CD4-positive, alpha-beta memory T cell (primary cell): ENCODE data around the gene ZC3HAV1. TPM values are rescaled to one million over a fixed set of nuclear protein-coding genes. Genes with fewer than 3 reads are reported as not detected.

Experiments
- CTCF ChIA-PET: fragments of 350-600 bp; sonication (Branson Sonifier 250); formaldehyde crosslinking; loops from one replicate; lab custom pipeline; 2021; ENCODE audit warnings: inconsistent platforms; ENCODE audit not compliant: partially characterized antibody; lab: Charles Lee
- POLR2A ChIA-PET: fragments of 350-600 bp; sonication (Branson Sonifier 250); formaldehyde crosslinking; loops from one replicate; lab custom pipeline; 2021; ENCODE audit not compliant: partially characterized antibody; lab: Charles Lee
- DNase-seq, 5 donors: peaks; one replicate each; pipeline versions ENCODE4 v3.0.0 to v3.0.0-alpha.2; 2020 to 2022; ENCODE audit warnings: mixed read lengths in 1 of 5
- H3K27ac ChIP-seq: one replicate; pipeline ENCODE4 v1.7.0; 2013; ENCODE audit warnings: low read depth, low read length
- H3K27me3 ChIP-seq: 2 replicates; pipeline ENCODE4 v1.7.0; 2013; ENCODE audit warnings: mild to moderate bottlenecking, low read length, moderate library complexity; ENCODE audit not compliant: insufficient read depth
- H3K36me3 ChIP-seq: 2 replicates; pipeline ENCODE4 v1.7.0; 2013; ENCODE audit warnings: mild to moderate bottlenecking, low read length, moderate library complexity; ENCODE audit not compliant: insufficient read depth
- H3K4me1 ChIP-seq: 2 replicates; pipeline ENCODE4 v1.7.0; 2013; ENCODE audit warnings: mild to moderate bottlenecking, low read length, moderate library complexity; ENCODE audit not compliant: insufficient read depth
- H3K4me3 ChIP-seq, 2 donors: one replicate each; pipeline ENCODE4 v1.7.0; 2013; ENCODE audit warnings: low read length in 2 of 2, mild to moderate bottlenecking in 1 of 2
- H3K9me3 ChIP-seq, 2 donors: one replicate each; pipeline ENCODE4 v1.7.0; 2013; ENCODE audit warnings: low read length in 2 of 2, control low read depth in 1 of 2; ENCODE audit not compliant: control insufficient read depth in 1 of 2
- H3K27ac Mint-ChIP-seq, 7 donors: one replicate each; pipeline ENCODE4 v1.8.0; 2020 to 2021; ENCODE audit warnings: mixed read lengths in 7 of 7, mild to moderate bottlenecking in 6 of 7, inconsistent platforms in 3 of 7, moderate library complexity in 3 of 7
- H3K27me3 Mint-ChIP-seq, 2 donors: one replicate each; pipeline ENCODE4 v1.8.0; 2020 to 2021; ENCODE audit warnings: mixed read lengths in 2 of 2
- H3K36me3 Mint-ChIP-seq, 2 donors: one replicate each; pipeline ENCODE4 v1.8.0; 2020 to 2021; ENCODE audit warnings: mixed read lengths in 2 of 2, inconsistent platforms in 1 of 2, mild to moderate bottlenecking in 1 of 2
- H3K4me1 Mint-ChIP-seq, 4 donors: one replicate each; pipeline ENCODE4 v1.8.0; 2020 to 2021; ENCODE audit warnings: mixed read lengths in 4 of 4, mild to moderate bottlenecking in 1 of 4
- H3K4me3 Mint-ChIP-seq, 8 donors: one replicate each; pipeline ENCODE4 v1.8.0; 2020 to 2021; ENCODE audit warnings: mixed read lengths in 8 of 8, mild to moderate bottlenecking in 7 of 8, moderate library complexity in 6 of 8, inconsistent platforms in 3 of 8
- H3K9me3 Mint-ChIP-seq, 8 donors: one replicate each; pipeline ENCODE4 v1.8.0; 2020 to 2021; ENCODE audit warnings: mixed read lengths in 8 of 8, mild to moderate bottlenecking in 5 of 8, inconsistent platforms in 3 of 8, moderate library complexity in 1 of 8
- intact Hi-C: fragments of 100-400 bp; cut with micrococcal nuclease; formaldehyde crosslinking; loops from one replicate; pipeline ENCODE4 v1.15.1; 2023
- polyA plus RNA-seq, 2 donors: library from polyadenylated mRNA; unstranded; fragments of 300-500 nt; fragmentation: Illumina TruSeq; gene quantifications; one replicate each; pipeline ENCODE4 v1.2.3, GENCODE V29; 2021
- total RNA-seq, 2 experiments: library from RNA; stranded (reverse); gene quantifications; one replicate each; pipeline ENCODE4 v1.2.3, GENCODE V29; 2021

ZC3HAV1 gene
- total and polyA plus RNA-seq, 4 experiments from 2014 or later: 150 to 169 (median 157) TPM

DNA sequence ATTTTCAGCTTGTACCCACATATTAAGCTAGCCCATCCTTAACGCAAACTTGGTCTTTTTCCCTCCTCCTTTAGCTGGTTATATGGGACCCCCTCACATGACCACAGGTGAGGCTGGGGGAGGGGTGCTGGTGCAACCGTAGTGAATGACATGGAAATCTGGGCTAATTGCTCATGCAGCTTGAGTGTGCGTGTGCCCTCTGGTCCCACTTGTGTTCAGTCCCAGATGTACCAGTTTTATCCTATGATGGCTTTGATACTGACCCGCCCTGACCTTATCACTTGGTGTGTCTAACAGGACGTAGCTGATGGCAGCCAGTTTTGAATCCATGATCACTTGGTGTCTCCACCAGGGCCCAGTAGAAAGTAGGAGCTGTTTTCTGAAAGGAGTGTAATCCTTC is 5.1 kb upstream of the ZC3HAV1 start:
- DNase-seq: no peak
- Histone ChIP-seq H3K4me3 (no peak overlapping the region), H3K4me1 (peaks cover 54% of the 10 kb centered on the region), H3K27ac (no peak overlapping the region), H3K27me3 (no peaks in the 10 kb centered on the region), H3K9me3 (no peaks in the 10 kb centered on the region), H3K36me3 (no peaks in the 10 kb centered on the region)
- Mint-ChIP-seq H3K27ac (peak overlapping the region in 2 of 7 donors; percentile 62 to 88), H3K4me1 (peaks cover 48 to 89% (median 62%) of the 10 kb centered on the region in 4 donors), H3K27me3 (peaks cover 0 to 3% of the 10 kb centered on the region in 2 donors), H3K9me3 (no peaks in the 10 kb centered on the region), H3K36me3 (peaks cover 0 to 6% of the 10 kb centered on the region in 2 donors), H3K4me3 (no peak overlapping the region)
- intact Hi-C loops: loop anchor here (10.0 kb wide), 1 partner anchor 360 kb away; no protein-coding TSS in a partner anchor
- ChIA-PET POLR2A (interaction anchor here (0.7 to 4.7 kb wide), 5 partner anchors 10 to 276 kb away, joined by 3 to 46 read pairs (median 5); no protein-coding TSS in a partner anchor), CTCF (interaction anchor here (1.0 to 3.5 kb wide), 9 partner anchors 8 to 129 kb away, joined by 3 to 17 read pairs (median 4); no protein-coding TSS in a partner anchor)

DNA sequence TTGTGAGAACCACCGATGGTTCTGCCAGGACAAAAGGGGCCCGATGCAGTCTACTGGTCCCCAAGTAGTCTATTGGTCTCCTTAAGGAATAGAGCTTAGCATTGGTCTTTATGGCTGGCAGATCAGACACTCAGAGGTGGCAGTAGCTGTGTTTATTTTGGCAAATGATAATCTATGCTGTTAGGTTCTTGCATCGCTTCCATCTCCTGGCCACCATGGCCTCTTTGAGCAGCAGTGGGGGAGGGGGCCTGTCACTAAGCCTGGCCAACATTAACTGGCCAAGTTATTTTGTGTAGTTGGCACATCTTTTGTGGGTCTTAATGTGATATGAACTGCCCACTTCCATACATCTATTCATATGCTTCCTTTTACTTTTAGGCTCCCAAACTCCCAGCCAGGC is 4.5 kb upstream of the ZC3HAV1 start:
- Mint-ChIP-seq H3K36me3 (peaks cover 0 to 12% of the 10 kb centered on the region in 2 donors), H3K9me3 (peaks cover 0 to 5% (median 0%) of the 10 kb centered on the region in 8 donors), H3K27ac (peak overlapping the region in 5 of 7 donors; percentile 42 to 99 (median 62)), H3K27me3 (peaks cover 0 to 3% of the 10 kb centered on the region in 2 donors), H3K4me1 (peaks cover 44 to 86% (median 57%) of the 10 kb centered on the region in 4 donors), H3K4me3 (no peak overlapping the region)
- POLR2A ChIA-PET: interaction anchor here (0.7 to 4.7 kb wide), 5 partner anchors 10 to 277 kb away, joined by 3 to 46 read pairs (median 5); no protein-coding TSS in a partner anchor
- no peak overlapping the region for H3K27ac ChIP-seq
- intact Hi-C loops: loop anchor here (10.0 kb wide), 1 partner anchor 359 kb away; no protein-coding TSS in a partner anchor
- H3K9me3 ChIP-seq: no peaks in the 10 kb centered on the region
- CTCF ChIA-PET: interaction anchor here (1.0 to 3.5 kb wide), 8 partner anchors 8 to 128 kb away, joined by 3 to 17 read pairs (median 4); no protein-coding TSS in a partner anchor
- no peak overlapping the region for H3K4me3 ChIP-seq
- DNase-seq: no peak
- no peaks in the 10 kb centered on the region for H3K36me3 ChIP-seq
- peaks cover 48% of the 10 kb centered on the region for H3K4me1 ChIP-seq
- no peaks in the 10 kb centered on the region for H3K27me3 ChIP-seq

DNA sequence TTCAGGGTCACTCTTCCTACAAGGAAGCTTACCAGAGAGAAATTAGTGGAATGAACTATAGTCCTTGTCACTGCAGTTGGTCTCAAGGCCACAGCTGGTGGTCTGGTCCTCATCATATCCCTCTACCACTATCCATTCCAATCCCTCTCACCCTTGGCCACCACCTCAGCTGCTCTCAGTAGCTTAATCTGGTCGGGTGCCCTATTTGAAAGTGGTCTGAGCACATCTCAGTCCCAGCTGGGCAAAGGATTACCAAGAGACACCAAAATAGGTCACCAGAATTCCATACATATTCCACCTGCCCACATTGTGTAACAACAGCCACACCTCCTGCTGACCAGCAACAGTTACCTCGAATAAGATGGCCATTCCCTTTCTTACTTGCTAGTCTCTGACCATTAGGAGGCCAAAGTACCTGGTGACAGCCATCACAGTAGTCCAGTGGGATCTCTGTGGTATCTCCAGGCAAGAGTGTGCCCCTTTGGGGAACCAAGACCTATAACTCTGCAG is 3.3 kb upstream of the ZC3HAV1 start:
- no peak for DNase-seq
- POLR2A ChIA-PET: interaction anchor here (1.0 to 4.7 kb wide), 8 partner anchors 8 to 96 kb away, joined by 3 to 46 read pairs (median 3); partner anchors contain the start of gene ZC3HAV1L

DNA sequence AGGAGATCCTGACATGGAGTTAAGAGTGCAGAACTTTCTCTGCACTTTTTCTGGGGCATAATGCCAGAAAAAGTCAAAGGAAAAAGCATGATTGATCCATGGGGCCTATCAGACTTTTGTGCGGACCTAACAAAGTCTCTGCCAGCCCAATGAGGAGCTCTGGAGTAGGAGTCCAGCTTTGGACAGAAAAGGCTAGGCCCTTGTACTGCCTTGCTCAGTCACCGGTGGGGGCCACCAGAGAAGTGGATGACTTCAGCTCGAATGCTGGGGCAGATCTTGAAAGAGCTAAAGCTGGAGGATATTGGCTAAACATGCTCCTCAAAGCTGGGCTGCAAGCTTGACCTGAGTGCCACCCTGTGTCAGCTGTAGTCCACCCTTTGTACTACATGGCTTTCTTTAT is 2.8 kb upstream of the ZC3HAV1 start:
- peaks cover 31 to 69% (median 43%) of the 10 kb centered on the region in 4 donors for H3K4me1 Mint-ChIP-seq
- no peak for DNase-seq
- H3K4me3 ChIP-seq: no peak overlapping the region
- H3K9me3 ChIP-seq: no peaks in the 10 kb centered on the region
- ChIA-PET POLR2A (interaction anchor here (1.0 to 4.7 kb wide), 7 partner anchors 8 to 95 kb away, joined by 3 to 46 read pairs (median 3); partner anchors contain the start of gene ZC3HAV1L), CTCF (interaction anchor here (1.3 to 3.5 kb wide), 3 partner anchors 15 to 37 kb away, joined by 3 to 17 read pairs (median 15); no protein-coding TSS in a partner anchor)
- H3K27ac ChIP-seq: peak overlapping the region; percentile 73
- H3K36me3 ChIP-seq: peaks cover 7% of the 10 kb centered on the region
- no peaks in the 10 kb centered on the region for H3K27me3 ChIP-seq
- peaks cover 31% of the 10 kb centered on the region for H3K4me1 ChIP-seq
- no peaks in the 10 kb centered on the region for H3K27me3 Mint-ChIP-seq
- H3K4me3 Mint-ChIP-seq: peak overlapping the region in 7 of 8 donors; percentile 2 to 84 (median 71)
- H3K9me3 Mint-ChIP-seq: peaks cover 0 to 15% (median 0%) of the 10 kb centered on the region in 8 donors
- H3K36me3 Mint-ChIP-seq: peaks cover 11 to 23% of the 10 kb centered on the region in 2 donors
- peak overlapping the region; percentile 88 to 99 (median 97) for H3K27ac Mint-ChIP-seq
- intact Hi-C loops: loop anchor here (10.0 kb wide), 1 partner anchor 358 kb away; no protein-coding TSS in a partner anchor

More for the DNA sequence above, 3.3 kb upstream of the ZC3HAV1 start:
- Histone ChIP-seq H3K27me3 (no peaks in the 10 kb centered on the region), H3K36me3 (peaks cover 3% of the 10 kb centered on the region), H3K27ac (peak overlapping the region; percentile 73), H3K4me1 (peaks cover 36% of the 10 kb centered on the region), H3K4me3 (no peak overlapping the region), H3K9me3 (no peaks in the 10 kb centered on the region)
- intact Hi-C loops: loop anchor here (10.0 kb wide), 1 partner anchor 358 kb away; no protein-coding TSS in a partner anchor
- Mint-ChIP-seq H3K4me3 (peak overlapping the region in 2 of 8 donors; percentile 10 to 84), H3K4me1 (peaks cover 34 to 74% (median 45%) of the 10 kb centered on the region in 4 donors), H3K27me3 (no peaks in the 10 kb centered on the region), H3K36me3 (peaks cover 6 to 18% of the 10 kb centered on the region in 2 donors), H3K9me3 (peaks cover 0 to 12% (median 0%) of the 10 kb centered on the region in 8 donors), H3K27ac (peak overlapping the region; percentile 82 to 99 (median 97))
- CTCF ChIA-PET: interaction anchor here (1.3 to 3.5 kb wide), 3 partner anchors 14 to 38 kb away, joined by 3 to 17 read pairs (median 15); no protein-coding TSS in a partner anchor

DNA sequence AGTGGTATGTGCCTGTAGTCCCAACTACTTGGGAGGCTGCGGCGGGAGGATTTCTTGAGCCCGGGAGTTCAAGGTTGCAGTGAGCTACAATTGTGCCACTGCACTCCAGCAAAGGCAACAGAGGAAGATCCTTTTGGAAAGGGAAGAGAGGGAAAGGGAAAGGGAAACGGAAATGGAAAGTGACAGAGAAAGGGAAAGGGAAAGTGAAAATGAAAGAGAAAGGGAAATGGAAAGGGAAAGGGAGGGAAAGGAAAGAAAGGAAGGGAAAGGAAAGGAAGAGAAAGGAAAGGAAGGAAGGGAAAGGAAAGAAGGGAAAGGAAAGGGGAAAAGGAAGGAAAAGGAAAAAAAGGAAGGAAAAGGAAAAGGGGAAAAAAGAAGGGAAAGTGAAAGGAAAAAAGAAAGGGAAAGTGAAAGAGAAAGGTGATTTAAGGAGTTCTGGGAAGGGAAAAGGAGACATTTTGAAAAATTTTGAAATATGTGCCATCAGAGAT is 2.3 kb upstream of the ZC3HAV1 start:
- H3K4me1 ChIP-seq: peaks cover 29% of the 10 kb centered on the region
- DNase-seq: no peak
- POLR2A ChIA-PET: interaction anchor here (1.2 to 6.1 kb wide), 5 partner anchors 17 to 95 kb away, joined by 3 to 152 read pairs (median 4); no protein-coding TSS in a partner anchor
- no peak overlapping the region for H3K4me3 ChIP-seq
- Mint-ChIP-seq H3K4me3 (peak overlapping the region; percentile 3 to 84 (median 74)), H3K27ac (peak overlapping the region; percentile 88 to 99 (median 97)), H3K36me3 (peaks cover 15 to 27% of the 10 kb centered on the region in 2 donors), H3K4me1 (peaks cover 31 to 65% (median 41%) of the 10 kb centered on the region in 4 donors), H3K27me3 (no peaks in the 10 kb centered on the region), H3K9me3 (peaks cover 0 to 15% (median 0%) of the 10 kb centered on the region in 8 donors)
- CTCF ChIA-PET: interaction anchor here (1.3 to 3.5 kb wide), 3 partner anchors 15 to 37 kb away, joined by 3 to 17 read pairs (median 15); no protein-coding TSS in a partner anchor
- no peaks in the 10 kb centered on the region for H3K27me3 ChIP-seq
- peaks cover 7% of the 10 kb centered on the region for H3K36me3 ChIP-seq
- no peaks in the 10 kb centered on the region for H3K9me3 ChIP-seq
- intact Hi-C loops: loop anchor here (10.0 kb wide), 1 partner anchor 357 kb away; no protein-coding TSS in a partner anchor
- H3K27ac ChIP-seq: peak overlapping the region; percentile 73

DNA sequence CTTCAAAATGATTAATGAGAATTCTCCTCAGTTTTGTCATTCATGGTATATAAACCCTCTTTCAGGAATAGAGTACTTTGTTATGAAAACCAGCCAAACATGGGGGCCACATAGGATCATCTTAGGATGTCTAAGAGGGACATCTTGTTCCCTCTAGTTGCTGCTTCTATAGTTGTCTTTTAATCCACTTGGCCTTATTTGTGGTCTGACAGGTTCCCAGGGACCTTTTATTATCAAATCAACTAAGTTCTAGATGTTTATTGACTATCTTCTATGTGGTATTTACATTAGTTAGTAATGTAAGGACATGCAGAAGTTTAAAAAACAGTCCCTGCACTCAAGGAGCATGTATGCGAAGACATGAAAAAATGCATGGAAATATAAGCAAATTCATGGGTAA is 1.6 kb upstream of the ZC3HAV1 start:
- ChIA-PET POLR2A (interaction anchor here (1.0 to 6.1 kb wide), 7 partner anchors 9 to 68 kb away, joined by 3 to 152 read pairs (median 7); no protein-coding TSS in a partner anchor), CTCF (interaction anchor here (1.3 to 1.6 kb wide), 2 partner anchors 23 to 36 kb away, joined by 4 to 7 read pairs; a partner anchor contains a TSS)
- intact Hi-C loops: loop anchor here (10.0 kb wide), 1 partner anchor 356 kb away; no protein-coding TSS in a partner anchor
- Histone ChIP-seq H3K9me3 (no peaks in the 10 kb centered on the region), H3K36me3 (peaks cover 7% of the 10 kb centered on the region), H3K4me3 (no peak overlapping the region), H3K27ac (peak overlapping the region; percentile 73), H3K27me3 (no peaks in the 10 kb centered on the region), H3K4me1 (peaks cover 29% of the 10 kb centered on the region)
- Mint-ChIP-seq H3K27ac (peak overlapping the region; percentile 88 to 99 (median 97)), H3K36me3 (peaks cover 18 to 32% of the 10 kb centered on the region in 2 donors), H3K4me3 (peak overlapping the region; percentile 29 to 84 (median 75)), H3K9me3 (peaks cover 0 to 17% (median 0%) of the 10 kb centered on the region in 8 donors), H3K27me3 (no peaks in the 10 kb centered on the region), H3K4me1 (peaks cover 31 to 64% (median 41%) of the 10 kb centered on the region in 4 donors)
- DNase-seq: no peak
